GM19395 (cell line): ENCODE data around the gene AMOTL1.

ENCODE experiments used
- ATAC-seq: cut with Tn5 transposase; IDR thresholded peaks from one replicate; pipeline ENCODE4 v1.9.1; 2021; ENCODE audit warnings: mild to moderate bottlenecking, moderate library complexity; ENCODE audit not compliant: unreplicated experiment

Gene AMOTL1

GRCh38 chr11:94740083-94741021 is 27.8 kb upstream of the AMOTL1 start:
- ATAC-seq, result peak; percentile 14

GRCh38 chr11:94741022-94741679 is 27.0 kb upstream of the AMOTL1 start:
- peak; percentile 59 for ATAC-seq

- ATAC-seq, result no peak
Measured at GRCh38 chr11:94742665-94743064, 25.5 kb upstream of the AMOTL1 start.

GRCh38 chr11:94746721-94747120 is 21.4 kb upstream of the AMOTL1 start:
- no peak for ATAC-seq

- ATAC-seq, result no peak
Measured at GRCh38 chr11:94747146-94747545, 21.0 kb upstream of the AMOTL1 start.

- no peak for ATAC-seq
Measured at GRCh38 chr11:94747601-94748041, 20.5 kb upstream of the AMOTL1 start.

GRCh38 chr11:94749369-94749768 is 18.8 kb upstream of the AMOTL1 start:
- no peak for ATAC-seq

- no peak for ATAC-seq
Measured at GRCh38 chr11:94750319-94751217, 17.6 kb upstream of the AMOTL1 start.

- no peak for ATAC-seq
Measured at GRCh38 chr11:94751218-94751609, 16.9 kb upstream of the AMOTL1 start.

- ATAC-seq, result no peak
Measured at GRCh38 chr11:94751786-94752185, 16.4 kb upstream of the AMOTL1 start.

GRCh38 chr11:94753630-94754029 is 14.5 kb upstream of the AMOTL1 start:
- no peak for ATAC-seq

- ATAC-seq, result no peak
Measured at GRCh38 chr11:94754335-94754734, 13.8 kb upstream of the AMOTL1 start.

- no peak for ATAC-seq
Measured at GRCh38 chr11:94754819-94755218, 13.3 kb upstream of the AMOTL1 start.

- ATAC-seq, result no peak
Measured at GRCh38 chr11:94755494-94755893, 12.7 kb upstream of the AMOTL1 start.

- ATAC-seq, result peak; percentile 65
Measured at GRCh38 chr11:94757037-94757735, 11.0 kb upstream of the AMOTL1 start.

- no peak for ATAC-seq
Measured at GRCh38 chr11:94758666-94759065, 9.5 kb upstream of the AMOTL1 start.

GRCh38 chr11:94759522-94759921 is 8.6 kb upstream of the AMOTL1 start:
- ATAC-seq, result no peak

- no peak for ATAC-seq
Measured at GRCh38 chr11:94760296-94760695, 7.9 kb upstream of the AMOTL1 start.

- ATAC-seq, result no peak
Measured at GRCh38 chr11:94762208-94762607, 5.9 kb upstream of the AMOTL1 start.

- no peak for ATAC-seq
Measured at GRCh38 chr11:94762995-94763394, 5.2 kb upstream of the AMOTL1 start.
